GM21717 (cell line): ENCODE measurements around the gene CRTAC1.

Source experiments
- ATAC-seq: cut with Tn5 transposase; IDR thresholded peaks from one replicate; pipeline ENCODE4 v1.9.1; 2021; ENCODE audit warnings: mild to moderate bottlenecking, moderate library complexity; ENCODE audit not compliant: unreplicated experiment

CRTAC1 gene

GRCh38 chr10:97903128-97904017, 127.0 kb downstream of the CRTAC1 start:
- ATAC-seq = no peak

GRCh38 chr10:97901381-97901780, 129.0 kb downstream of the CRTAC1 start:
- no peak for ATAC-seq

GRCh38 chr10:97898429-97898828, 132.0 kb downstream of the CRTAC1 start:
- ATAC-seq = no peak

- ATAC-seq = no peak
Measured at GRCh38 chr10:97896756-97897358, 133.6 kb downstream of the CRTAC1 start.

- ATAC-seq = no peak
Measured at GRCh38 chr10:97895915-97896314, 134.5 kb downstream of the CRTAC1 start.

- no peak for ATAC-seq
Measured at GRCh38 chr10:97895084-97895483, 135.3 kb downstream of the CRTAC1 start.

- no peak for ATAC-seq
Measured at GRCh38 chr10:97894092-97894491, 136.3 kb downstream of the CRTAC1 start.

- no peak for ATAC-seq
Measured at GRCh38 chr10:97892939-97893338, 137.5 kb downstream of the CRTAC1 start.

- ATAC-seq = no peak
Measured at GRCh38 chr10:97892506-97892905, 137.9 kb downstream of the CRTAC1 start.

- no peak for ATAC-seq
Measured at GRCh38 chr10:97891497-97892167, 138.8 kb downstream of the CRTAC1 start.

GRCh38 chr10:97889461-97890265, 140.8 kb downstream of the CRTAC1 start:
- no peak for ATAC-seq

- no peak for ATAC-seq
Measured at GRCh38 chr10:97888641-97889262, 141.7 kb downstream of the CRTAC1 start.

- no peak for ATAC-seq
Measured at GRCh38 chr10:97888134-97888533, 142.3 kb downstream of the CRTAC1 start.

GRCh38 chr10:97887399-97887798, 143.0 kb downstream of the CRTAC1 start:
- ATAC-seq = no peak

GRCh38 chr10:97886286-97886685, 144.1 kb downstream of the CRTAC1 start:
- ATAC-seq = no peak

GRCh38 chr10:97883092-97883485, 147.3 kb downstream of the CRTAC1 start:
- ATAC-seq = no peak

GRCh38 chr10:97882142-97883091, 148.0 kb downstream of the CRTAC1 start:
- no peak for ATAC-seq

- ATAC-seq = no peak
Measured at GRCh38 chr10:97880109-97880508, 150.3 kb downstream of the CRTAC1 start.

- ATAC-seq = no peak
Measured at GRCh38 chr10:97879241-97879640, 151.2 kb downstream of the CRTAC1 start.
